ENCODE results near the gene SLC7A11. TPM values are rescaled to one million over a fixed set of nuclear protein-coding genes. Genes with fewer than 3 reads are reported as not detected.

Gene SLC7A11
- total and polyA plus RNA-seq, 2 experiments from 2014 or later, result 10.0 to 33.9 TPM

DNA sequence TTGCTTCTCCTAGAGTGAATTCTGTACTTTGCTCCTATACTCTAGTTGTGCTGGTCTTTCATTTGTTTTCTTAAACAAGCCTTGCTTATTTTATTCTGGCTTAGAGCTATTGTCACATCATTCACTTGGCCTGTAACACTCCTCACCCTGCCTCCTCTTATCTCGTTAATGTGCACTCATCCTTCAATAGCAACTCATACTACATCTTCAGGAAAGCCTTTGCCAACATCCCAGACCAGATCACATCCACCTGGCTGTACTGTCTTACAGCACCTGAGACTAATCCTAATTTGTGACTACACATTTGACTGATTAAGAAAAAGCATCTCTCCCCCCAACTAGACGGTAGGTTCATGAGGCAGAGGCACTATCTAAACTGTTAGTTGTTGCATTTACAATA, 80.8 kb downstream of the SLC7A11 start (continued):
- TF ChIP-seq ZNF462 (CRISPR knock-in tag; IDR thresholded peaks at IDR 0.05), result no peak
- TF ChIP-seq JUNB (IDR thresholded peaks at IDR 0.05; ENCODE audit: unreplicated experiment), result no peak
- TF ChIP-seq STAT1 (IDR thresholded peaks at IDR 0.05; ENCODE audit: unreplicated experiment), result no peak
- no peak for TF ChIP-seq ZNF114 (CRISPR knock-in tag; IDR thresholded peaks at IDR 0.05)

DNA sequence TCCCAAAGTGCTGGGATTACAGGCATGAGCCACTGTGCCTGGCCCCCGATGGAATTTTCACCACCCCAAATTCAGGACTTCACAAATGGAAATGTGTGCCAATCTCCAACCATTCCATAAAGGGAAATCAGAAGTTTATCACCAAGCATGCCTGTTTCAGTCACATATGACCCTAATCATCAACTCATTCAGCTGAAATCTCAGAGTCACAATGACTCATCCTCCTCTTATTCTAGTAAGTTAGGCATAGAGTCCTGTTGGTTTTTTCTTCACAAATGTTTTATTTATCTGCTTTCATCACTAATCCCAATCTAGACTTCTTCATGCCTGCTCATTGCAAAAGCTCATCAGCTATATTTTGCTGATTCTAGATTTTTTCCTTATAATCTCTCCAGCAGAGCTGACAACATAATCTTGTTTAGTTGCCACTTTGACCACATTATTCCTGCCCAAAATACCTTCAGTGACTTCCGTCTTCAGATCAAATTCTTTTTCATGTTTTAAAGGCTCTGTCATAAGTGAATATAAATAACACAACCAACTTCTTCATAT, 83.3 kb downstream of the SLC7A11 start:
- Mint-ChIP-seq H3K27ac (no peak overlapping the region; the same call in 1 of the 2 replicates), H3K27me3 (ENCODE audit: insufficient read depth, low read depth, poor library complexity) (no peaks in the 10 kb centered on the region), H3K36me3 (ENCODE audit: low read depth) (no peaks in the 10 kb centered on the region), H3K9me3 (no peaks in the 10 kb centered on the region), H3K4me1 (peaks cover 12% of the 10 kb centered on the region), H3K4me3 (no peak overlapping the region)
- Histone ChIP-seq H3K4me1 (ENCODE audit: insufficient read depth) (no peaks in the 10 kb centered on the region; the same call in 1 of the 2 replicates), H3F3A (replicated peaks; ENCODE audit: low read depth) (no peaks in the 10 kb centered on the region), H4K20me1 (replicated peaks; ENCODE audit: insufficient read depth) (no peaks in the 10 kb centered on the region), H3K9me2 (ENCODE audit: insufficient read depth) (no peaks in the 10 kb centered on the region), H2AFZ (no peak overlapping the region), H3K79me2 (replicated peaks; ENCODE audit: insufficient read depth) (no peaks in the 10 kb centered on the region), H3K36me3 (ENCODE audit: insufficient read depth) (no peaks in the 10 kb centered on the region), H3K27me3 (ENCODE audit: insufficient read depth) (no peaks in the 10 kb centered on the region), H3K27ac (ENCODE audit: low read depth) (no peak overlapping the region), H3K4me3 (no peak overlapping the region), H3K4me2 (no peak overlapping the region)
- no peak for ATAC-seq
- DNase-seq (ENCODE audit: low spot score), result no peak
- no peak for TF ChIP-seq STAT1 (IDR thresholded peaks at IDR 0.05; ENCODE audit: unreplicated experiment)
- TF ChIP-seq ZNF462 (CRISPR knock-in tag; IDR thresholded peaks at IDR 0.05), result no peak
- TF ChIP-seq EZH2phosphoT487 (IDR thresholded peaks at IDR 0.05; ENCODE audit: unreplicated experiment), result no peak
- no peak for TF ChIP-seq ZNF331 (CRISPR knock-in tag; IDR thresholded peaks at IDR 0.05; ENCODE audit: low read depth)
- TF ChIP-seq JUNB (IDR thresholded peaks at IDR 0.05; ENCODE audit: unreplicated experiment), result no peak

Measured in GM23338 (cell line).